ENCODE measurements around the gene BAIAP2L1. TPM values are rescaled to one million over a fixed set of nuclear protein-coding genes. Genes with fewer than 3 reads are reported as not detected.

BAIAP2L1 gene
- total and polyA plus RNA-seq, 7 donors, result 0.80 to 3.0 (median 1.2) TPM

DNA sequence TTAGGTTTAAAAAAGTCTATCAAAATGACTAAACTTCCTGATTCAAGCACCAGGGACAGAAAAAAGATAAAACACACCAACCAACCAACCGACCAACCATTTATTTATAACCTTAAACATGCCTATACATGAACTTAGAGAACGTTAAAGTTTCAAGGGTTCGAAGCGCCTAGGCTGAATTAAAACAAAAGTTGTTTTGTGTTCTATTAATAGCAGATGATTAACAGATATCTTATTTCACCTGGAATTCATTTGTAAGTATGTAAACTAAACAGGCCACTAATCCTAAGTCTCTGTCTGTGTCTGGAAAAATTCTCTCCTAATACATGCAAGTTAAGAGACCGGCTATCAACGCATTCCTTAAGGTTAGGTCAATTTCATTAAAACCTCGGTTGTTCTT, 1.4 kb downstream of the BAIAP2L1 start:
- Histone ChIP-seq H3K27me3 (ENCODE audit: insufficient read depth in 3 of 3, low read length in 2 of 3) (peaks cover 0 to 36% (median 5%) of the 10 kb centered on the region in 3 donors), H3K36me3 (ENCODE audit: insufficient read depth in 1 of 2, low read depth in 1 of 2) (no peaks in the 10 kb centered on the region), H3K9me3 (no peaks in the 10 kb centered on the region), H3K27ac (no peak overlapping the region), H3K4me3 (peak overlapping the region; percentile 42), H3K4me1 (no peaks in the 10 kb centered on the region)
- DNase-seq (no peak), ATAC-seq (no peak)
- WGBS, 3 donors, result 21 to 25% (median 23%) methylated on average over 7 of the region's 7 CpGs
- intact Hi-C loops (cut with DNase I), result no loop called here
- TF ChIP-seq, protein P1, sequence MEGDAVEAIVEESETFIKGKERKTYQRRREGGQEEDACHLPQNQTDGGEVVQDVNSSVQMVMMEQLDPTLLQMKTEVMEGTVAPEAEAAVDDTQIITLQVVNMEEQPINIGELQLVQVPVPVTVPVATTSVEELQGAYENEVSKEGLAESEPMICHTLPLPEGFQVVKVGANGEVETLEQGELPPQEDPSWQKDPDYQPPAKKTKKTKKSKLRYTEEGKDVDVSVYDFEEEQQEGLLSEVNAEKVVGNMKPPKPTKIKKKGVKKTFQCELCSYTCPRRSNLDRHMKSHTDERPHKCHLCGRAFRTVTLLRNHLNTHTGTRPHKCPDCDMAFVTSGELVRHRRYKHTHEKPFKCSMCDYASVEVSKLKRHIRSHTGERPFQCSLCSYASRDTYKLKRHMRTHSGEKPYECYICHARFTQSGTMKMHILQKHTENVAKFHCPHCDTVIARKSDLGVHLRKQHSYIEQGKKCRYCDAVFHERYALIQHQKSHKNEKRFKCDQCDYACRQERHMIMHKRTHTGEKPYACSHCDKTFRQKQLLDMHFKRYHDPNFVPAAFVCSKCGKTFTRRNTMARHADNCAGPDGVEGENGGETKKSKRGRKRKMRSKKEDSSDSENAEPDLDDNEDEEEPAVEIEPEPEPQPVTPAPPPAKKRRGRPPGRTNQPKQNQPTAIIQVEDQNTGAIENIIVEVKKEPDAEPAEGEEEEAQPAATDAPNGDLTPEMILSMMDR (IDR thresholded peaks at IDR 0.05), result no peak

DNA sequence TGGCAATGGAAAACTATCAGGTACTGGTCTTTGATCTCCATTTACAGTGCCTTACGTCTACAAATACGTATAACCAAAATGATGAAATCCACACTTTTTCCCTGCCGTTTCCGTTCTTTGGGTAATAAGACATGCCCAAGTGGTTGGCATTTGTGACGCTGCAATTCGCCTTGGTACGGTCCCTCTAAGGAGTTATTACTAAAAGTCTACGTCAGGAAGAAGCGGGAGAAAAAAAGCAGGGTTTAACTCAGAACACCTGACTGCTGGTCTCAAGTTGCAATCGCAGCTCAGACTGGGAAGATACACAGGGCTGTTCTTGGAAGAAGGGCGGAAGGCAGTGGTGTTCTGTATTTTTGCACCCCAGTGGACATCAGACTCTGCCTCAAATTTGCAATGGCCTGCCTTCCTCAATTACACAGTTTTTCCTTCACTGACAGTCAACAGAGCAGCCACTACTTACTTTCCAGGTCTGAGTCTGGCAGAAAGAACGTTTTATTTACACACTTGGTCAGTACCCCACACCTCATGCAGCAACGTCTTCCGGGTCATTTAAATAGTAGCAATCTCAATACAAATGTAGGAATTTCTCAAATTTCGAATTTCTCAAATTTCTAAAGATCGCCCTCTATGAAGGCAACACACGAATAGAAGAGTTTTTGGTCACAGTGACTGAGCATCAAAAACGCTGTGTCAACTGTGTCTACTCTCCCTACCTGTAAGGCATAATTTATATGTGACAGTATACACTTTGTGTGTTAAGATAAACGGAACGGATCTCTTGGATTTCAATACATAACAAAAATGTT, 2.1 kb downstream of the BAIAP2L1 start:
- Histone ChIP-seq H3K4me1 (no peaks in the 10 kb centered on the region), H3K9me3 (no peaks in the 10 kb centered on the region), H3K27ac (no peak overlapping the region), H3K36me3 (ENCODE audit: insufficient read depth in 1 of 2, low read depth in 1 of 2) (no peaks in the 10 kb centered on the region), H3K4me3 (no peak overlapping the region), H3K27me3 (ENCODE audit: insufficient read depth in 3 of 3, low read length in 2 of 3) (peaks cover 0 to 36% (median 5%) of the 10 kb centered on the region in 3 donors)
- intact Hi-C loops (cut with DNase I), result no loop called here
- TF ChIP-seq, protein P1 (IDR thresholded peaks at IDR 0.05), result no peak
- WGBS, 3 donors, result 35 to 47% (median 37%) methylated on average over 20 of the region's 20 CpGs
- ATAC-seq (no peak), DNase-seq (no peak)

DNA sequence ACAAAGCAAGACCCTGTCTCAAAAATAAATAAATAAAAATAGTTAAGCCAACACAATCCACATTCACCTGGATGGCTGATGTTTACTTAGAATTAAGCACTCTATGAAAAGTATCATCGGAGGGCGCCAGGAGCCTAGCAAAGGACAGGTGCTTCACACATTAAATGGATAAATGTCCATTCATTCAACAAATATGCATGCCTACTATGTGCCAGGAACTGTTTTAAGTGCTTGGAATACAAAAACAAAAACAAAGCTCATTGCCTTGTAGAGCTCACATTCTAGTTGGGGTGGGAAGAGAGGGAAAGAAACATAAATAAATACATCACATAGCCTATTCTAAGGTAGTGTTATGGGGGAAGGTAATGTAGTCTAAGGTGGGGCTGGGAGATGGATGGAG, 4.1 kb downstream of the BAIAP2L1 start:
- no peak overlapping the region for H3K27ac ChIP-seq
- H3K4me3 ChIP-seq, result no peak overlapping the region
- no peaks in the 10 kb centered on the region for H3K4me1 ChIP-seq
- no peak for DNase-seq
- TF ChIP-seq, protein P1 (IDR thresholded peaks at IDR 0.05), result no peak
- 94 to 97% (median 96%) methylated on average over 2 of the region's 2 CpGs for WGBS, 3 donors
- no peaks in the 10 kb centered on the region for H3K36me3 ChIP-seq (ENCODE audit: insufficient read depth in 1 of 2, low read depth in 1 of 2)
- intact Hi-C loops (cut with DNase I), result no loop called here
- H3K9me3 ChIP-seq, result no peaks in the 10 kb centered on the region
- H3K27me3 ChIP-seq (ENCODE audit: insufficient read depth in 3 of 3, low read length in 2 of 3), result peaks cover 0 to 30% (median 7%) of the 10 kb centered on the region in 3 donors
- ATAC-seq, result no peak

- WGBS, 3 donors, result 93 to 96% (median 94%) methylated on average over 3 of the region's 3 CpGs
- Histone ChIP-seq H3K27ac (no peak overlapping the region), H3K9me3 (no peaks in the 10 kb centered on the region), H3K4me1 (no peaks in the 10 kb centered on the region), H3K27me3 (ENCODE audit: insufficient read depth in 3 of 3, low read length in 2 of 3) (peaks cover 0 to 22% (median 7%) of the 10 kb centered on the region in 3 donors), H3K4me3 (no peak overlapping the region), H3K36me3 (ENCODE audit: insufficient read depth in 1 of 2, low read depth in 1 of 2) (no peaks in the 10 kb centered on the region)
- DNase-seq (no peak), ATAC-seq (no peak)
- TF ChIP-seq, protein P1 (IDR thresholded peaks at IDR 0.05), result no peak
- intact Hi-C loops (cut with DNase I), result no loop called here
Measured at GRCh38 chr7:98395951-98396350, 4.9 kb downstream of the BAIAP2L1 start.

Data from psoas muscle (tissue), 8 donors.